SKM-1 treated with dmso at 0.1 percent for 144 hours (cell line): Measurements from ENCODE around the gene SLC15A4.
A peak's percentile ranks its signal among the peaks of the same experiment; 100 is the strongest.

Experiments
- DNase-seq: peaks from one replicate; lab custom pipeline; 2025; ENCODE audit not compliant: unreplicated experiment; lab: John Stamatoyannopoulos, UW

Gene SLC15A4

DNA sequence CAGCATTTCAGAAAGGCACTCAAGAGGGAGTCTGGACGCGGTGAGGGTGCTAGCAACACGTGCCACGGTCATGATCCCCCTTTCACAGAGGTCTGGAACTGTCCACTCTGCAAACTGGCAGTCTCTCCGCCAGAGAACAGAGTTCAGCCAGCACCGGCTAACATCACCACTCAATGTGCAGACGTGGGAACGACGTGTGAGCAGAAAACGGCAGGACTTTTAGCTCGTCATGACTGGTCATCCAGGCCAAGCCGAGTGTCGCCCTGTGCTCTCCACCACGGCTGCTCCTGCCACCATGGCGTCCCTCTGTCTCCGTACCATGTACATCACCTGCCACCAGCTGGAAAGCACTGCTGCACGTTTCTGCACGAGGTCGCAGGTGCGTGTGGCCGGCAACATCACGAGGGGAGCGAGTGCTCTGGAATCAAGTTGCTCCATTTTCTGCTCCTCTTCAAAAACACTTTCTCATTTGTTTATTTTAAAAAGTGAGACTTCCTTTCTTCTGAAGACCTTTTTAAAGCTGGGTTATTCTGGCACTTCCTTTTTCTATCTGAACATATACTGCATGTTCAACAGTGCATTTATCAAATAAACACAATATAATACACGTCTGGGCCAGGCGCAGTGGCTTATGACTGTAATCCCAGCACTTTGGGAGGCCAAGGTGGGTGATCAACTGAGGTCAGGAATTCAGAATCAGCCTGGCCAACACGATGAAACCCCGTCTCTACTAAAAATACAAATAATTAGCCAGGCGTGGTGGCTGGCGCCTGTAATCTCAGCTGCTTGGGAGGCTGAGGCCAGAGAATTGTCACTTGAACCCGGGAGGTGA, 28.0 kb downstream of the SLC15A4 start:
- DNase-seq: no peak

- no peak for DNase-seq
Measured at GRCh38 chr12:128794661-128795529, 28.9 kb downstream of the SLC15A4 start.

DNA sequence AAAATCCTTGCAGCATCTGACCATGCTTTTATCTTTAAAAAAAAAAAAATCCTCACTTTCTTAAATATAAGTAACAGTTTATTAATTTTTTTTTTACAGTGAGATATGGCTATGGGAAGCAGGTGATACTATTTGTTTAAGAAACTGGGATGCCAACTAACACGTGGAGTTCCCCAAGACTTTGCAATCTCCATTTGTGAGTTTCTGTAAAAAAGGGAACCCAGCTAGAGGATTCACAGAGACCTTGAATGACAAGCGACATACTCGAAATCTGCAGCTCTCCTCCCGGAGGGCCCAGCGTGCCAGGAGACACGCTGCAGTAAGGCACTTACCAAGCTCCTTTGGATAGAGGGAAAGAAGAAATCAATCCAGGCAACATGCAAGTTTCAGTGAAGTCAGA, 30.1 kb downstream of the SLC15A4 start:
- DNase-seq: no peak

DNA sequence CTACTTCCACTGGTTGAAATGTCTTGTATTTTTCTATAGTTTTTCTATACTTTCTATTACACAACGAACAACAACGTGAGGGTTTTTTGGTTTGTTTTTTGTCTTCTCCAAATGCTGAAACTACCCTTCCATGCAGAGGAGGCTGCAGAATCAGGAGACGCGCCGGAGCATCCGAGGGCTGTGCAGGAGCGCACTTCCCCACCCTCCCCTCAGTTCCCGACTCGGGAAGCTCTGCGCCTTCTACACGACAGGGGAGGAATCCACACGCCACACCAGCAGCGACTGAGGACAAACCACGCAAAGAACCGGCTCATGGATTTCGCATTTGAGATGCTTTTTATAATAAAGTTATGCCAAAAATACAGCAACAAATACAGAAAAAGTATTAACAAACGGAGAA, 30.9 kb downstream of the SLC15A4 start:
- no peak for DNase-seq

DNA sequence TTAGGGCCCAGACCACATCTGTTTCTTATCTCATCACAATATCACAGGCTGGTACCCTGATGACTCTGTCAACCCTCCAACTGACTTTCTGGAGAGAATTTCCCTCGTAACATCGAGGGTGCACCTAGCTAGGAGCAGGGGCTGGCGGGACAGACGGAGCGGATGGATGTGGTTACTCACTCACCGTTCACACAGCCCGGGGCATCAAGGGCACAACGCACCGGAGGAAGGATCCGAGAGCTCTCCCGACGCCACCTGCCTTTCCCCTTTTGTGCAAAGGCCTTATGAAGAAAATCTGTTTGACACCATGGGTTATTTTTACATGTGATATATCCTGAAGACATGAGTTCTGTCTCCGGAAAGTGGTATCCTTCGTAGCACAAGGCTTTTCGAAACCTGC, 31.4 kb downstream of the SLC15A4 start:
- DNase-seq: no peak

- DNase-seq: no peak
Measured at GRCh38 chr12:128791395-128792322, 32.1 kb downstream of the SLC15A4 start.

- DNase-seq: no peak
Measured at GRCh38 chr12:128790653-128791373, 32.9 kb downstream of the SLC15A4 start.

DNA sequence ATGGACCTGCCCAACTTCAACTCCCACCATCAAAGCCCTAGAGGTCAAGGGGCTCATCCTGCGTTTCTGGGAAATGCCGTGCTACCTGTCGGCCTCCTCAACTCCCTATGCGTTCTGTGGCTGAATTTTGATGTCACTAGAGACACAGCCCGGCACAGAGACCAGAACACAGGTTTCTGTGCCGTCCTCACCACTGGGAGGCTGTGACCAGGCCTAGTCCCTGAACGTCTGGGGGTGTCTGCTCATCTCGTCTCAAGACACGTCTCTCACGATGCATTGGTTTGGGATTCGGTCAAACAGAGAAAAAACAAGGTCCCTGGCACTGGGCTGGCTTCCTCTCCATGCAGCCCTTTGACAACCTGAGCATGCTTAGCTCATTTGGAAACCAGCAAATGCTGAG, 33.5 kb downstream of the SLC15A4 start:
- DNase-seq: no peak

GRCh38 chr12:128789356-128789929, 34.3 kb downstream of the SLC15A4 start:
- DNase-seq: peak; percentile 47

DNA sequence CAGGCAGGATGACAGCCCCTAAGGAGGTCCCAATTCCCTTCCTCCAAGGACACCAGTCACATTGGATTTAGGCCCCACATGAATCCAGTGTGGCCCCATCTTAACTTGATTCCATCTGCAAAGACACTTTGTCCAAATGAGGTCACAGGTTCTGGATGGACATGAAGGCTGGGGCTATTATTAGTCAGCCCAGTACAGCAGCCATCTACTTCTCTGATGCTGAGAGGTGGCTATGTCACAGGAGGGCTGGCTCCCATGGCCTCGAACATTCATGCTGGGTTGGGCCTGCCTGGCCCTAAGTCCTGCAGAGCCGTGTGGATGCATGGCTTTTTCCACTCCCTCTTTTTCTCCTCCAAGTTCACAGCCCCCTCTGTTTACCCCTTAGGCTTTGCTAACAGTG, 35.9 kb downstream of the SLC15A4 start:
- no peak for DNase-seq

DNA sequence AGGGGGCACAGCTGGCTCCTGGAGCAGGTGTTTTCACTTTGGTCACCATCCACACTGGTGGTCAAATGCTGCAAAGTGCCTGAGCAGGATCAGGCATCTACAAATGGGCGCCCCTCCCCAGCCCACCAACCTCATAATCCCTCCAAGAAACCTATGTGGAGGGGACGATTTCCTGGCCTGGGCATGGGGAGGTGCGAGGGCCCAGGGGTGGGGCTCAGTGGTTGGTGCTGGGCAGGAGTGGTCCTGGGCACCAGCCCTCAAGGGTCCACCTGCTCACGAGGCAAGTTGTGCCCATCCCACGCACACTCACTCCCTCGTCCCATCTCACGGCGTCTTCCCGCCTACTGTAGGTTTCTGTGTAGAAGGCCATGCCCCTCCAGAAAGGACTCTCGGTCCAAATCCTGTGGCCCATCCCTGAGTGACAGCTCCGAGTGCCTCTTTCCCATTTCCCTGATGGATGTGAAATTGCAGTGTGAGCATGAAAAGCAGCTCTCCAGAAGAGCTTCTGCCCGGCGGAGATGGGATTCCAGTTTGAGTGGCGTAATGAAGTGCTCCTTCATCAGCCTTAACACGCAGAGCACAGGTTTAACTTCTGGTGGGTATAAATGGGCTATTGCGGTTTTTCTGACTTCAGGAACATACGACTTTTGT, 36.9 kb downstream of the SLC15A4 start:
- DNase-seq: no peak

GRCh38 chr12:128784030-128784760, 39.6 kb downstream of the SLC15A4 start:
- DNase-seq: no peak

GRCh38 chr12:128783129-128783574, 40.6 kb downstream of the SLC15A4 start:
- DNase-seq: no peak

- DNase-seq: no peak
Measured at GRCh38 chr12:128779901-128780300, 43.9 kb downstream of the SLC15A4 start.

DNA sequence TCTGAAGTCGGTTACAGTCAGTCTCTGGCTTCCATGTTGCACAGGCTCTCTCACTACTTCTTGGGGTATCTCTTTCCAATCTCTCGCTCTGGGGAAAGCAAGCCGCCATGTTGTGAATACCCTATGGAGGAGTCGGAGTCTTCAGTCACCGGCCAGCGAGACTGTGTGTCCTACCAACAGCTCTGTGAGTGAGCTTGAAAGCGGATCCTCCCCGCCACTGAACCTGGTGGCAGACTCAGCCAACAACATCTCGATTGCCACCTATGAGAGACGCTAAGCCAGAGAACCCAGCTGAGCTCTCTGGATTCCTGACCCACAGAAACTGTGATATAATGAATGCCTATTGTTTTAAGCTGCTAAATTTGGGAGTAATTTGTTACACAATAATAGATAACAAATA, 51.5 kb downstream of the SLC15A4 start:
- DNase-seq: no peak

DNA sequence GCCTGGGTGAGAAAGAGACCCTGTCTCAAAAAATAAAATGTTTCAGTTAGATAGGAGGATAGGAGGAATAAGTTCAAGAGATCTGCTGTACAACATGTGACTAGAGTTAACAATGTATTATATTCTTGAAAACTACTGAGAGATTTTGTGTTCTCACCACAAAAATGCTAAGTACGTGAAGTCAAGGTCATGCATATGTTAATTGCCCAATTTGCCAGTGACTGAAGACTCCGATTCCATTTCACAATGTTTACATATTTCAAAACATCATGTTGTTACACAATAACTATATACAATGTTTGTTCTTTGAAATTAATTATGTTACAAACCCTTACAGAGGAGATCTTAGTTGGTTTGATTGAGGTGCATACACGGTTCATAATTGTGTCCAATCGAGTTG, 52.1 kb downstream of the SLC15A4 start:
- DNase-seq: no peak

DNA sequence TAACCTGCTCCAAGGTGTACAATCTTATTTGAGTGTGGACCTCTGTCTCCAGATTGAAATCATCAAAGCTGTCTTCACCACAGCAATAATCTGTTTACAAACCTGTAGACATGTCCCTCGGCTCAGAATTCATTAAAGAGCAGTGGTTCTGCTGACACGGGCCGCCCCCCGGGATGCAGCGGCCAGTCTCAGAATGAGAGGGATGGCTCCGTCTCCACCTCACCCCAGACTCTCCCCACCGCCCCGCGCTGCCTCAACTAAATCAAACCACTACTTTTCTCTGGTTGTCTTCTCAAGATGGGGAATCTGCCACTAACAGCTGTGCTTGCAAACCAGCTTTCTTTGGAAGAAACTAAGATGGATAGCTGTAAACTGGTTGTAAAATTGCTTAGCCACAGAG, 56.2 kb downstream of the SLC15A4 start:
- no peak for DNase-seq

- DNase-seq: no peak
Measured at GRCh38 chr12:128766738-128767501, 56.8 kb downstream of the SLC15A4 start.
